HG03097 (cell line): ENCODE measurements around the gene CTNNAL1.

Experiments used
- ATAC-seq: cut with Tn5 transposase; IDR thresholded peaks from one replicate; pipeline ENCODE4 v1.9.1; 2021; ENCODE audit not compliant: unreplicated experiment, low FRiP score

The CTNNAL1 gene

DNA sequence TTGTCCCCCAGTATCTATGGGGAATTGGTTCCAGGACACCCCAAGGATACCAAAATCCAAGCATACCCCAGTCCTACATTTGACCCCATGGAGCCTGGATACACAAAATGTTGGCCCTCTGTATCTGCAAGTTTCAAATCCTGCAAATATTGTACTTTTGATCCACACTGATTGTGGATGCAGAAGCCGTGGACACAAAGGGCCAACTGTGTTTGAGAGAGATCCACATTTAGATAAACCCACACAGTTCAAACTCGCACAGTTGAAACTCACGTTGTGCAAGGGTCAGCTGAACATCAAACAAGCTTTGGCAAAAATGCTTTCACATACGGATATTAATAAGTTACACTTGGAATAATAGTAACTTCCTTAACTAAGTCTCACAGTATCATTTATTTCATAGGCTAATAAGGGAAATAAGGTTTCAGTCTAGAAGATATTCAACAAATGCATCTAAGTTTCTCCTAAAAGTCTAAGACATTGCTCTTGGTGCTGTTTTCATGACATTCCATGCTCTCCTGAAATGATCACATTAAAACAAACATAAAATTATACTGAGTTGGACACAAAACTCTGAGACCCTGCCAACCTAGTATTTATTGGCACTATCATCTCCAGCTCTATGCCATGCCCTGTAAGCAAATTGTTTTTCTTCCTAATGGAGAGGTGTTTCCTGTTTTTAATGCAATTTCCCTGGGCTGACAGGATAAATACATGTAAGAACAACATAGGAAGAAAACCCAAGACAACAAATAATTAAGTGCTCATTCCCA lies 118.9 kb downstream of the CTNNAL1 start:
- ATAC-seq, result no peak
